Right lobe of liver (tissue), 4 donors: ENCODE results near the gene RPL11.

Experiments
- CTCF ChIP-seq, 4 donors: fragments of 200-600 bp in 3 of 4; fragments of 450-650 bp in 1 of 4; IDR thresholded peaks; one replicate each; pipeline versions ENCODE4 v1.5.1 to v1.8.0; 2016 to 2022; ENCODE audit warnings: antibody characterized with exemption in 4 of 4, mild to moderate bottlenecking in 2 of 4
- POLR2A ChIP-seq: fragments of 450-650 bp; IDR thresholded peaks from one replicate; pipeline ENCODE4 v1.6.1; 2017; ENCODE audit warnings: antibody characterized with exemption, mild to moderate bottlenecking
- donor health status: DM: no; HTN: no; CAD: no.
- donor health status: DM: no; HTN: no; CAD: no.
- donor health status: DM: no; HTN: yes; CAD: no.

GRCh38 chr1:23699280-23700179, 7.9 kb downstream of the RPL11 start:
- TF ChIP-seq CTCF (IDR thresholded peaks at IDR 0.05) (no peak), POLR2A (no peak)
